ENCODE results near the gene OSBPL5. TPM values are rescaled to one million over a fixed set of nuclear protein-coding genes. Genes with fewer than 3 reads are reported as not detected.
A peak's percentile ranks its signal among the peaks of the same experiment; 100 is the strongest.

Gene OSBPL5
- total RNA-seq, 1 experiment from 2014 or later = 16.1 TPM

- H3K4me1 ChIP-seq (ENCODE audit: insufficient read depth, low read length) = peaks cover 5% of the 10 kb centered on the region; the same call in 1 of the 2 replicates
- H3K23ac ChIP-seq (ENCODE audit: insufficient read length, low read depth, low read length) = no peak overlapping the region
- WGBS (ENCODE audit: extremely low coverage, insufficient read length, low lambda C conversion rate) = no CpG with 5 or more reads among the region's 14 CpGs
- peaks cover 10% of the 10 kb centered on the region for H3K23me2 ChIP-seq (ENCODE audit: insufficient read length, low read depth, low read length, poor library complexity, severe bottlenecking)
- no peak overlapping the region for H3K27ac ChIP-seq (ENCODE audit: insufficient read length, low read depth, low read length)
- peak overlapping the region in 1 of 2 experiments; percentile 18; a peak in 1 of 5 replicates for H3K4me3 Mint-ChIP-seq
- H2BK15ac ChIP-seq (ENCODE audit: low read depth, low read length) = no peak overlapping the region
- H3K4me1 Mint-ChIP-seq = peaks cover 54 to 72% of the 10 kb centered on the region in 2 experiments
- peaks cover 0 to 2% (median 0%) of the 10 kb centered on the region in 3 experiments; a peak in 2 of 7 replicates for H3K36me3 Mint-ChIP-seq (ENCODE audit: insufficient read depth in 1 of 3, low read depth in 3 of 3)
- H3K27me3 ChIP-seq (ENCODE audit: insufficient read depth, low read length) = no peaks in the 10 kb centered on the region
- H3T11ph ChIP-seq (ENCODE audit: low read length) = no peak overlapping the region
- H2BK5ac ChIP-seq (ENCODE audit: insufficient read length, low read length) = no peak overlapping the region
- no peak overlapping the region for H3K4ac ChIP-seq (ENCODE audit: low read depth, low read length)
- no peaks in the 10 kb centered on the region for H3K79me1 ChIP-seq (ENCODE audit: insufficient read depth, low read depth, low read length, poor library complexity, severe bottlenecking)
- H3K9me3 ChIP-seq (ENCODE audit: control insufficient read depth, low read depth, low read length) = no peaks in the 10 kb centered on the region
- H2BK120ac ChIP-seq (ENCODE audit: low read depth, low read length, poor library complexity, severe bottlenecking) = no peak overlapping the region
- no peak overlapping the region for H3K14ac ChIP-seq (ENCODE audit: insufficient read depth, low read length)
- no peak for DNase-seq
- no peak overlapping the region for H2BK20ac ChIP-seq (ENCODE audit: low read depth, low read length, poor library complexity, severe bottlenecking)
- no peak overlapping the region for H4K5ac ChIP-seq (ENCODE audit: insufficient read length, low read depth, low read length)
- H2AFZ ChIP-seq (ENCODE audit: low read length) = no peak overlapping the region
- H3K27me3 Mint-ChIP-seq (ENCODE audit: low read depth) = peaks cover 4% of the 10 kb centered on the region
- H4K91ac ChIP-seq (ENCODE audit: insufficient read length, low read depth, low read length) = no peak overlapping the region
- no peak overlapping the region for H3K18ac ChIP-seq (ENCODE audit: insufficient read length, low read depth, low read length)
- TF ChIP-seq, protein P1, sequence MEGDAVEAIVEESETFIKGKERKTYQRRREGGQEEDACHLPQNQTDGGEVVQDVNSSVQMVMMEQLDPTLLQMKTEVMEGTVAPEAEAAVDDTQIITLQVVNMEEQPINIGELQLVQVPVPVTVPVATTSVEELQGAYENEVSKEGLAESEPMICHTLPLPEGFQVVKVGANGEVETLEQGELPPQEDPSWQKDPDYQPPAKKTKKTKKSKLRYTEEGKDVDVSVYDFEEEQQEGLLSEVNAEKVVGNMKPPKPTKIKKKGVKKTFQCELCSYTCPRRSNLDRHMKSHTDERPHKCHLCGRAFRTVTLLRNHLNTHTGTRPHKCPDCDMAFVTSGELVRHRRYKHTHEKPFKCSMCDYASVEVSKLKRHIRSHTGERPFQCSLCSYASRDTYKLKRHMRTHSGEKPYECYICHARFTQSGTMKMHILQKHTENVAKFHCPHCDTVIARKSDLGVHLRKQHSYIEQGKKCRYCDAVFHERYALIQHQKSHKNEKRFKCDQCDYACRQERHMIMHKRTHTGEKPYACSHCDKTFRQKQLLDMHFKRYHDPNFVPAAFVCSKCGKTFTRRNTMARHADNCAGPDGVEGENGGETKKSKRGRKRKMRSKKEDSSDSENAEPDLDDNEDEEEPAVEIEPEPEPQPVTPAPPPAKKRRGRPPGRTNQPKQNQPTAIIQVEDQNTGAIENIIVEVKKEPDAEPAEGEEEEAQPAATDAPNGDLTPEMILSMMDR (conservative IDR thresholded peaks at IDR 0.05) = no peak
- H4K20me1 ChIP-seq (ENCODE audit: control insufficient read depth, insufficient read depth, insufficient read length) = no peaks in the 10 kb centered on the region
- no peak overlapping the region for H3K56ac ChIP-seq (ENCODE audit: insufficient read length, low read depth, low read length)
- peak overlapping the region in 1 of 3 experiments; percentile 70; a peak in 2 of 7 replicates for H3K27ac Mint-ChIP-seq
- H3K79me2 ChIP-seq (ENCODE audit: insufficient read depth, low read length) = no peaks in the 10 kb centered on the region
- no peak overlapping the region for H2BK12ac ChIP-seq (ENCODE audit: insufficient read length, low read depth, low read length)
- no peak overlapping the region for H3K4me2 ChIP-seq (ENCODE audit: insufficient read depth, insufficient read length, low read length)
- no peak overlapping the region for H4K8ac ChIP-seq (replicated peaks; ENCODE audit: insufficient read length, low read depth, low read length)
- H3K9ac ChIP-seq (ENCODE audit: extremely low read depth, insufficient read length, low read length) = no peak overlapping the region
- H3K9me3 Mint-ChIP-seq = no peaks in the 10 kb centered on the region
- no peak overlapping the region for H2AK5ac ChIP-seq (ENCODE audit: insufficient read length, low read length)
Measured at GRCh38 chr11:3156282-3156660, 8.8 kb downstream of the OSBPL5 start.
